Measurements from ENCODE around the gene CDH23.

- no peak for TF ChIP-seq POLR2A (IDR thresholded peaks at IDR 0.05; ENCODE audit: low read depth)
- TF ChIP-seq CTCF (IDR thresholded peaks at IDR 0.05) = no peak
Measured at GRCh38 chr10:71479831-71480230, 83.1 kb downstream of the CDH23 start.
